HG02610 (cell line): Measurements from ENCODE around the gene POLD1.
"Not testable (repeated sequence)": the region's sequence is repeated elsewhere in the genome, so short reads cannot be mapped to it uniquely, and the experiment has no call there.

ENCODE experiments used
- ATAC-seq: cut with Tn5 transposase; IDR thresholded peaks from one replicate; pipeline ENCODE4 v1.9.1; 2021; ENCODE audit warnings: mild to moderate bottlenecking, moderate library complexity; ENCODE audit not compliant: unreplicated experiment

The POLD1 gene

DNA sequence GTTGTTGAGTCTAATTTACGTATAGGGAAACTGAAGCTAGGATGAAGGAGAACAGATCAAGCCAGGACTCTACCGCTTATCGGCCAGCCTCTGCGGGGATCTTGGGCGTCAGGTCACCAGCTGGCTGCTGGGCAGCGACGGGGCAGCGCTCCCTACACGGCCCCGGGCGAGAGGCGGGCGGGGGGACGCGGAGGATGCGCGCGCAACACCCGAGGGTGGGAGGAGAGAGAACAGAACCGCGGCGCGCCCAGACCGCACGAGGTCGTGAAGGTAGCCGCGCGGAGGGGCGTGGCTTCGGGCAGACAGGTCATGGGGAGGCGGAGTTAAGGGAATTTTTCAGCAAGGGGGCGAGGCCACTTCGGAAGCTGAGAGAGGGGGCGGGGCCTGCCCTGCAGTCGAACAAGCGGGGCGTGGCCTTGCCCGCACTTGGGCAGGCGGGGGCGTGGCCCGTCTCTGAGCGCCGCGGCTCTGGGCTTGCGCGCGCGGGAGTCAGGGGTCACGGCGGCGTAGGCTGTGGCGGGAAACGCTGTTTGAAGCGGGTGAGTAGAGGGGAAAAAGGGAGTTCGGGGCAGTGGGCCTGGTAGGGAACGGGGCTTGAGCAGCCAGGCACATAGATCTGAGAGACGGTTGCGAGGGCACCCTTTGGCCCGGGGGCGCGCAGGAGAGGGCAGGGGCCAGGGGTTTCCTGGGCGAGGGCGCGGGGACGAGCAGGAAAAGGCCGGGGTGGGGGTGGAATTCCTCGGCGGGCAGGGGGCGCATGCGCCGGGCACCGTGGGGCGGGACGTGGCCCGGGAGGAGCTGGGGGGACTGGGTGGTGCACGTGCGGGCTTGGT, at the start of gene POLD1:
Gene POLD1, plus strand, starts transcription at position 496 of the 833 bp plus-strand sequence. CDS start 14,505 bp downstream, outside the sequence.
- ATAC-seq: peak; percentile 79

- ATAC-seq: no peak
Measured at GRCh38 chr19:50334741-50335421, 49.3 kb upstream of the POLD1 start.

DNA sequence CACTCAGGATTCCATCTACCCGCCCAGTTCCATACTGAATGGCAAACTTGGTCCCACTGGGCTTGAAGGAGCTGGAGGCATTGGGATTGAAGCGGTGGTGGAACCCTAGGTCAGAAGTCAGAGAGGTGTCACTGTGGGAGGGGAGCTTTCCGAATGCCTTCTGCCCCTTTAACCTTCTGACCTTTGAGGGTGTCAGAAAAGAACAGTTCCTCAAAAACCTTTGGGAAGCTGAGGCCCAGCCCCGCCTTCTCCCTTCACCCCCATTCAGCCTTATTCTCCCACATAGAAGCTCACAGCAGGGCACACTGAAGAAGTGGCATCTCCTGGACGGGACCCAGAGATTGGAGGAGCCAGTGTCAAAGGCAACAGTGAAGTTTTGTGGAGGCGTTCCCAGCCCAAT, 47.1 kb upstream of the POLD1 start:
- not testable (repeated sequence) for ATAC-seq

DNA sequence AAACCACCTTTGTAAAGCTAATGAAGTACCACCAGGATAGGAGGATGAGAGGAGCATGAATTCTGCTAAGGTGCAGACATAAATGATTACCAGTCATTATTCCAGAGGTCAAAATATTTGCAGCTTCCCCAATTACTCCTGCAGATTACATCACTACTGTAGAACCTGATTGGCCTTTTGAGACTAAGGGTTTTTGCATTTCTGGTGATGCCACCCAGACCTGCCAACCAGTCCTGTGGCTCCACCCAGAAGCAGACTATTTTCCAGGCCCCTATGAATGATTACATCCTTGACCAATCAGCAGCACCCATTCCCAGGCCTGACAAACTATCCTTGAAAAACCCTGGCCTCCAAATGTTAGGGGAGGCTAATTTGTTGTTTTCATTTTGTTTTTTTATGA, 43.8 kb upstream of the POLD1 start:
- no peak for ATAC-seq

GRCh38 chr19:50341091-50341564, 43.0 kb upstream of the POLD1 start:
- peak; percentile 79 for ATAC-seq

DNA sequence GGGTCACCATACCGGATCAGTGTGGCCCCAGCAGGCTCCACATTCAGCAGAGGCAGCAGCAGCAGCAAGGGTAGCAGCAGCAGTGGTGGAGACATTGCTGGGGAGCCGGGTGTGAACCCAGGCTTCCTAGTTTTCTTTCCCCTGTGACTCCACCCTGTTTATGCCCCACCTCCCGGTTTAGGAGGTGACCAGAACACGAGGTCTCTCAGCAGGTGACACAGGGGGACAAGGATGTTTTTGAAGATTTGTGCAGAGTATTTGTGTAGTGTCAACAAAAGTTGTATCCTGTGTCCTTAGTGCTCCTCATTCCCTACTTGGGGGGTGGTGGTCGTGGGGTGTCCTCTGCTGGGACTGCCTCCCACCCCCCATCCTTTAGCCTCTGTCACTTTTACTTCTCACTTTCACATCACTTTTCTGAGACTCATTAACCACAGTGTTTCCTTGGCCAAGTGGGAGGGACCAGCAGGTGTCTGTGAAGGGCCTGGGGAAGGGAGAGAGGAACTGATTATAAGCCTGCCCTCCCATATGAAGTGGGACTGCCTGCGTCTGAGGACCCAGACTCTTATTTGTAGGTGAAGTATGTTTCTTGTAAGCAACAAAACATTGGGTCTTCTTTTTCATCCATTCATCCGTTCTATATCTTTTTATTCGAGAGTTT, 39.4 kb upstream of the POLD1 start:
- ATAC-seq: no peak

DNA sequence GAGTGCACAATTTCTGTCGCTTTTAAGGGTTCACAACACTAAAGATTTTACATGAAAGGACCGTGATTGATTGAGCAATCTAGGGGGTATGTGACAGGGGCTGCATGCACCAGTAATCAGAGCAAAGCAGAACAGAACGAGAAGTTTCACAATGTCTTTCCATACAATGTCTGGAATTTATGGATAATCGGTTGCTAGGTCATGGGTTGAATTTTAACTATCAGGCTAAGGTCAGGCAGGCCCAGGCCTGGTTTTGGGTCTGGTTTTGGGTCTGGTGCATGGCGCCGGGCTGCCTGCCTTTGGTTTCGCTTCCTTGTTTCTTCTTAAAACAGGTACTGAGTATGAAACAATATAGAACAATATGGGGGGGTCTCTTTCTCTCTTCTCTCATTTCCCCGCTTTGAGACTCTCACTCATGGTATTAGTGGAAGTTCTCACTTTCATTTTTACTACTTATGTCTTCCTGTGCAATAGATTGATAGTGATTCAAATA, 37.0 kb upstream of the POLD1 start:
- peak; percentile 53 for ATAC-seq

GRCh38 chr19:50349277-50350057, 34.7 kb upstream of the POLD1 start:
- no peak for ATAC-seq

GRCh38 chr19:50352242-50352641, 31.9 kb upstream of the POLD1 start:
- no peak for ATAC-seq

DNA sequence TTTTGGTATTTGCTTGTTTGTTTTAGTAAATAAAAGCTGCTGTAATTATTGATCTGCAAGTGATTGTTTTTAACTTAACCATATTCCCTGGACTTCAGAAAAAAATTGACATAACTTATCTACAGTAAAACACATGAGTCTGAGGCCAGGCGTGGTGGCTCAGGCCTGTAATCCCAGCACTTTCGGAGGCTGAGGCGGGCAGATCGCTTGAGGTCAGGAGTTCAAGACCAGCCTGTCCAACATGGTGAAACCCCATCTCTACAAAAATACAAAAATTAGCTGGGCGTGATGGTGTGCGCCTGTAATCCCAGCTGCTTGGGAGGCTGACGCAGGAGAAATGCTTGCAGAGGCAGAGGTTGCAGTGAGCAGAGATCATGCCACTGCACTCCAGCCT, 30.7 kb upstream of the POLD1 start:
- ATAC-seq: not testable (repeated sequence)

- ATAC-seq: no peak
Measured at GRCh38 chr19:50356691-50357177, 27.4 kb upstream of the POLD1 start.

DNA sequence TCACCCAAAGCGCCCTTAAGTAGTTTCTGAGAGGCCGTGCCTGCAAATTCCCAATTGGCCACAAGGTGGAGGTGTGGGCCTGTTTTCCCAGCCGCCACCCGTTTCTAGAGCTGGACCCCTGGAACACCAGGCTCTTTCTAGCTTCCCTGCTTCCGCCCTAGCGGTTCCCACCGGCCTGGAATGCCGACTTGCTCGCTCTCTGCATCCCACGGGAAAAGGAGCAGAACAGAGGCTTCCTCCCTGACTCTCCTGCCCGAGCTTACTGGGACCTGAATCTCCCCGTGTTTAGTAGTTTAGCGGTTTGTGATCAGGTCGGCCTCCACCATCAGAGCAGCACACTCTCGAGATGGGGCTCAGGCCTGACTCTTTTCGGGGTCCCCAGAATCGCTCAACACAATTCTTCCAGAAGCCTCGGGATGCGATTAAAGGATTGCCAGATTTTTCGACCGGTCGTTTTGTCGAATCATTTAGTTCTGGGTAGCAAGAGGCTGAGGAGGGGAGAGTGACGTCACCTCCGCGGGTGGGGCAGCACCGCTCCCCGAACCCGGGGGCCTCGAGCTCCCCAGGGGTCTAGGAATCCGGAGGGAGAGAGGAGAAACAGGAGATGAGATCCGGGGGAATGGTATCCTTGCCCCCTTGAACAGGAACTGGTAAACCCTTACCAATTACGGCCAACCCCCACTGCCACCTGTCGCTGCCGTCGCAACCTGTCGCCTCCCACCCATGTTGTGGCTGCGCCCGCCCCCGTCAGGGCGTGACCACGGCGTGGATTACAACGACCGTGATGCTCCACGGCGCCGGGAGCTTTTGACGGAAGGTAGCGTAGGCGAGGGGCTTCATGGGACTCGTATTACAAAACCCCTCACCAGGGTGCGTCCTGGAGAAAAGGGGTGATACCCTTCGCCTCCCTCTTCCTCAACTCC, 26.7 kb upstream of the POLD1 start:
- ATAC-seq: peak; percentile 50

DNA sequence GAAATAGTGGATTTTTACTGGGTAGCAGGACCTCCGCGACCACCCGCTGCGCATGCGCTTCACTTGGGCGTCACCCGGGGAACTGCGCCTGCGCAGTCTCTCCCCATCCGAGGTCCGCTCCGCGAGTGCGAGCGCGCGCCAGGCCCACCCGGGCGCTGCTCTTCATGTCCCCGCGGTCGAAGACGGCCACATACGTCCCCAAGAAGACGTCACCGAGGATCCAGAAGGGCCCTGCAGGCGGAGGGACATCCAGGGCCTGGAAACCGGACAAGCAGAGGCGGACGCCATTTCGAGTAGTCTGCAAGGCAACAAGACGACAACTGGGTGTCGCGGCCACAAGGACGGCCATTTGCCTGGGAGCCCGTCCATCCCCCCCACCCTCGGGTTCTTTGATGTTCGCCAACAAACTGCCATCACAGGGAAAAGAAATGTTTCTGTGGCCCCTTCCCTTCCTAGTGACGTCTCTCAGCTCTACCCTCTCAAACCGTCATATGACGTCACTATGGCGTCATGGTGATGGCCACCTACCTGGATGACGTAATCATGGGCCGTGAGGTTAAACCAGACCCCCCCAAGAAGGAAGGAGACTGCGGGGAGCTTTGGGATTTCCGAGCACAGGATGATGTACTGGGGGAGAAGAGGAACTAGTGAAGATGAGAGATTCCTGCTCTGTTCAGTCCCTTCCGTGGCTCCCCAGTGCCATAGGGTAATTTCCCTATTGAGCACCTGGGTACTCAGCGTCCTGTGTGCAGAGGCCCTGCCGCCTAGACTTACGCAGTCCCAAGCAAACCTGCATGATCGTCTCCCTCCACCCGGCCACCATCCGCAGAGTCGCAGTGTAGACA, 25.4 kb upstream of the POLD1 start:
- ATAC-seq: peak; percentile 29

GRCh38 chr19:50359328-50359818, 24.8 kb upstream of the POLD1 start:
- ATAC-seq: no peak

DNA sequence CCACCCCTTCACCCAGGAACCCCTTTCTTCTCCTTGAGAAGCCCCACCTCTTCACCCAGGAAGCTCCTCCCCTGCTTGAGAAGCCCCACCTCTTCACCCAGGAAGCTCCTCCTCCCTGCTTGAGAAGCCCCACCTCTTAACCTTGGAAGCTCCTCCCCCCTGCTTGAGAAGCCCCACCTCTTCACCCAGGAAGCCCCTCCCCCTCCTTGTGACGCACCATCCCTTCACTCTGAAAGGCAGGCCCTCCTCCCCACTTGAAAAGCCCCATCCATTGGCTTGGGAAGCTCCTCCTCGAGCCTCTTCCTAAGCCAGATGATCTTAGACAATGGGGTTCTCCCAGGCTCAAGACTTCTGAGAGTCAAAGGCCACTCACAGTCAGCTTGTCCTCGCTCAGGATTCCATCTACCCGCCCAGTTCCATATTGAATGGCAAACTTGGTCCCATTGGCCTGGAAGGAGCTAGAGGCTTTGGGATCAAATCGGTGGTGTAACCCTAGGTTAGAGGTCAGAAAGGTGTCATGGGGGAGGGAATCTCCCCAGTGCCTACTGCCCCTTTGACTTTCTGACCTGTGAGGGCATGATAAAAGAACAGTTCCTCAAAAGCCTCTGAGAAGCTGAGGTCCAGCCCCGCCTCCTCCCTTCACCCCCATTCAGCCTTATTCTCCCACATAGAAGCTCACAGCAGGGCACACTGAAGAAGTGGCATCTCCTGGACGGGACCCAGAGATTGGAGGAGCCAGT, 22.7 kb upstream of the POLD1 start:
- ATAC-seq: no peak

DNA sequence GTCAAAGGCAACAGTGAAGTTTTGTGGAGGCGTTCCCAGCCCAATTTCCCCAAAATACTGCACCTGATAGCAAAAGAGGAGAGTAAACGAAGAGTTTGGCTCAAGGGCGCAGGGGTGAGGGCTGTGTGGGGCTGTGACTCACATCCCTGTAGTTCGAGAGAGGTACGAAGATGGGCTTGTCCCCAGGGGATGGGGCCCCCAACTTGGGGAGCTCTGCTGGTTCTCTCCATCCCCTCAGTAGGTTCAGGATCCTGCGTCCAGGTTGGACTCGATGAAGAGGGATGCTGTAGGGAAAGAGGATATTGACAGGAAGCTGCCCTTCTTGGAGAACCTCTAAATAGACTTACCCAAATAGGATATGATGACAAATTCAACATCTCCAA, 22.1 kb upstream of the POLD1 start:
- ATAC-seq: no peak

GRCh38 chr19:50362656-50363424, 21.3 kb upstream of the POLD1 start:
- ATAC-seq: no peak
